GM12878 (cell line): ENCODE measurements around the gene SF1.

Experiments used
- EP300 ChIP-seq, 2 experiments: fragments of 150-350 bp in 1 of 2; IDR thresholded peaks; 2 replicates each; pipeline ENCODE4 v1.6.1; 2011 to 2012; ENCODE audit warnings: low read depth in 2 of 2, low read length in 2 of 2, borderline replicate concordance in 1 of 2, improper control_type of control experiment in 1 of 2, inconsistent platforms in 1 of 2; ENCODE audit not compliant: control insufficient read depth in 1 of 2
- FOS ChIP-seq: IDR thresholded peaks from 3 replicates; pipeline ENCODE4 v1.6.1; 2011; ENCODE audit warnings: borderline replicate concordance; ENCODE audit not compliant: insufficient read length; ENCODE audit errors: extremely low read depth
- GABPA ChIP-seq: IDR thresholded peaks from 2 replicates; pipeline ENCODE4 v1.6.1; 2014; ENCODE audit warnings: antibody characterized with exemption, low read depth, mild to moderate bottlenecking, inconsistent platforms
- SKIL ChIP-seq: fragments of 450-650 bp; IDR thresholded peaks from 2 replicates; pipeline ENCODE4 v1.6.1; 2017; ENCODE audit warnings: mild to moderate bottlenecking, low read depth, inconsistent platforms; ENCODE audit not compliant: poor library complexity, severe bottlenecking
- SMAD1 ChIP-seq: fragments of 450-650 bp; IDR thresholded peaks from 2 replicates; pipeline ENCODE4 v1.6.1; 2018; ENCODE audit warnings: mild to moderate bottlenecking, low read depth; ENCODE audit not compliant: partially characterized antibody
- SMAD5 ChIP-seq: IDR thresholded peaks from 2 replicates; pipeline ENCODE4 v1.6.1; 2016; ENCODE audit warnings: antibody characterized with exemption, low read depth
- SPI1 ChIP-seq: IDR thresholded peaks from 2 replicates; pipeline ENCODE4 v1.6.1; 2011; ENCODE audit warnings: low read depth, mild to moderate bottlenecking, low read length, moderate library complexity, borderline replicate concordance; ENCODE audit not compliant: insufficient read depth
- TCF3 ChIP-seq: IDR thresholded peaks from 2 replicates; pipeline ENCODE4 v1.6.1; 2012; ENCODE audit warnings: low read depth, mild to moderate bottlenecking, low read length, borderline replicate concordance; ENCODE audit not compliant: insufficient read depth

- TF ChIP-seq EP300 (IDR thresholded peaks at IDR 0.05; ENCODE audit: borderline replicate concordance in 1 of 2, control insufficient read depth in 1 of 2, low read depth in 2 of 2, low read length in 2 of 2) (no peak), FOS (no peak), SKIL (no peak), SMAD5 (no peak), SPI1 (no peak), GABPA (no peak), TCF3 (no peak), SMAD1 (no peak)
These were observed 25.6 kb upstream of the SF1 start for GRCh38 chr11:64803846-64804345.
